A549 treated with AZD9567 at 1 μM for 4 hours (cell line): ENCODE results near the gene TAF4B. TPM values are rescaled to one million over a fixed set of nuclear protein-coding genes. Genes with fewer than 3 reads are reported as not detected.

Experiments
- total RNA-seq: library from RNA; stranded (reverse); fragments of 200-300 nt; extraction: Qiagen RNA extraction; gene quantifications from 5 replicates; pipeline ENCODE4 v1.2.3, GENCODE V29; 2022; ENCODE audit not compliant: insufficient read depth

Gene TAF4B, protein sequence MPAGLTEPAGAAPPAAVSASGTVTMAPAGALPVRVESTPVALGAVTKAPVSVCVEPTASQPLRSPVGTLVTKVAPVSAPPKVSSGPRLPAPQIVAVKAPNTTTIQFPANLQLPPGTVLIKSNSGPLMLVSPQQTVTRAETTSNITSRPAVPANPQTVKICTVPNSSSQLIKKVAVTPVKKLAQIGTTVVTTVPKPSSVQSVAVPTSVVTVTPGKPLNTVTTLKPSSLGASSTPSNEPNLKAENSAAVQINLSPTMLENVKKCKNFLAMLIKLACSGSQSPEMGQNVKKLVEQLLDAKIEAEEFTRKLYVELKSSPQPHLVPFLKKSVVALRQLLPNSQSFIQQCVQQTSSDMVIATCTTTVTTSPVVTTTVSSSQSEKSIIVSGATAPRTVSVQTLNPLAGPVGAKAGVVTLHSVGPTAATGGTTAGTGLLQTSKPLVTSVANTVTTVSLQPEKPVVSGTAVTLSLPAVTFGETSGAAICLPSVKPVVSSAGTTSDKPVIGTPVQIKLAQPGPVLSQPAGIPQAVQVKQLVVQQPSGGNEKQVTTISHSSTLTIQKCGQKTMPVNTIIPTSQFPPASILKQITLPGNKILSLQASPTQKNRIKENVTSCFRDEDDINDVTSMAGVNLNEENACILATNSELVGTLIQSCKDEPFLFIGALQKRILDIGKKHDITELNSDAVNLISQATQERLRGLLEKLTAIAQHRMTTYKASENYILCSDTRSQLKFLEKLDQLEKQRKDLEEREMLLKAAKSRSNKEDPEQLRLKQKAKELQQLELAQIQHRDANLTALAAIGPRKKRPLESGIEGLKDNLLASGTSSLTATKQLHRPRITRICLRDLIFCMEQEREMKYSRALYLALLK
- total RNA-seq, result 4.2 to 5.2 TPM (median 5.0 TPM) in 5 replicates

GRCh38 chr18:26226229-26227050, at the start of gene TAF4B:
Gene TAF4B, plus strand, starts transcription at chr18:26226445. Its CDS starts 489 bp downstream, at chr18:26226934.

Other genes with a start within 250 kb of the TAF4B start
- 48.2 to 204 TPM (median 54.1 TPM) in 5 replicates for gene SS18, start 135.8 kb upstream of the TAF4B start, total RNA-seq
- not detected in 5 replicates for gene PSMA8, start 92.6 kb upstream of the TAF4B start, total RNA-seq